ENCODE results near the gene FIG4.
A peak's percentile ranks its signal among the peaks of the same experiment; 100 is the strongest.

FIG4 gene

GRCh38 chr6:109870089-109870410 is 179.0 kb downstream of the FIG4 start:
- H3K27ac ChIP-seq = no peak overlapping the region
- no peaks in the 10 kb centered on the region for H3K27me3 ChIP-seq
- H3K9me3 ChIP-seq = no peaks in the 10 kb centered on the region
- H3K36me3 ChIP-seq = no peaks in the 10 kb centered on the region
- TF ChIP-seq, protein P1, sequence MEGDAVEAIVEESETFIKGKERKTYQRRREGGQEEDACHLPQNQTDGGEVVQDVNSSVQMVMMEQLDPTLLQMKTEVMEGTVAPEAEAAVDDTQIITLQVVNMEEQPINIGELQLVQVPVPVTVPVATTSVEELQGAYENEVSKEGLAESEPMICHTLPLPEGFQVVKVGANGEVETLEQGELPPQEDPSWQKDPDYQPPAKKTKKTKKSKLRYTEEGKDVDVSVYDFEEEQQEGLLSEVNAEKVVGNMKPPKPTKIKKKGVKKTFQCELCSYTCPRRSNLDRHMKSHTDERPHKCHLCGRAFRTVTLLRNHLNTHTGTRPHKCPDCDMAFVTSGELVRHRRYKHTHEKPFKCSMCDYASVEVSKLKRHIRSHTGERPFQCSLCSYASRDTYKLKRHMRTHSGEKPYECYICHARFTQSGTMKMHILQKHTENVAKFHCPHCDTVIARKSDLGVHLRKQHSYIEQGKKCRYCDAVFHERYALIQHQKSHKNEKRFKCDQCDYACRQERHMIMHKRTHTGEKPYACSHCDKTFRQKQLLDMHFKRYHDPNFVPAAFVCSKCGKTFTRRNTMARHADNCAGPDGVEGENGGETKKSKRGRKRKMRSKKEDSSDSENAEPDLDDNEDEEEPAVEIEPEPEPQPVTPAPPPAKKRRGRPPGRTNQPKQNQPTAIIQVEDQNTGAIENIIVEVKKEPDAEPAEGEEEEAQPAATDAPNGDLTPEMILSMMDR (IDR thresholded peaks at IDR 0.05) = no peak
- H3K4me3 ChIP-seq (ENCODE audit: low read depth in 1 of 2, low read length in 1 of 2) = no peak overlapping the region
- H3K4me1 ChIP-seq (ENCODE audit: control insufficient read depth in 1 of 2, insufficient read depth in 1 of 2, low read depth in 1 of 2, low read length in 1 of 2) = peaks cover 13 to 20% of the 10 kb centered on the region in 2 experiments

- H3K27me3 ChIP-seq = no peaks in the 10 kb centered on the region
- peak overlapping the region; percentile 85 for H3K27ac ChIP-seq
- no peaks in the 10 kb centered on the region for H3K9me3 ChIP-seq
- TF ChIP-seq, protein P1 (IDR thresholded peaks at IDR 0.05) = no peak
- H3K4me1 ChIP-seq (ENCODE audit: control insufficient read depth in 1 of 2, insufficient read depth in 1 of 2, low read depth in 1 of 2, low read length in 1 of 2) = peaks cover 18 to 35% of the 10 kb centered on the region in 2 experiments
- no peaks in the 10 kb centered on the region for H3K36me3 ChIP-seq
- peak overlapping the region in 1 of 2 experiments; percentile 28 for H3K4me3 ChIP-seq (ENCODE audit: low read depth in 1 of 2, low read length in 1 of 2)
Observed at GRCh38 chr6:109872549-109872948, 181.5 kb downstream of the FIG4 start.

DNA sequence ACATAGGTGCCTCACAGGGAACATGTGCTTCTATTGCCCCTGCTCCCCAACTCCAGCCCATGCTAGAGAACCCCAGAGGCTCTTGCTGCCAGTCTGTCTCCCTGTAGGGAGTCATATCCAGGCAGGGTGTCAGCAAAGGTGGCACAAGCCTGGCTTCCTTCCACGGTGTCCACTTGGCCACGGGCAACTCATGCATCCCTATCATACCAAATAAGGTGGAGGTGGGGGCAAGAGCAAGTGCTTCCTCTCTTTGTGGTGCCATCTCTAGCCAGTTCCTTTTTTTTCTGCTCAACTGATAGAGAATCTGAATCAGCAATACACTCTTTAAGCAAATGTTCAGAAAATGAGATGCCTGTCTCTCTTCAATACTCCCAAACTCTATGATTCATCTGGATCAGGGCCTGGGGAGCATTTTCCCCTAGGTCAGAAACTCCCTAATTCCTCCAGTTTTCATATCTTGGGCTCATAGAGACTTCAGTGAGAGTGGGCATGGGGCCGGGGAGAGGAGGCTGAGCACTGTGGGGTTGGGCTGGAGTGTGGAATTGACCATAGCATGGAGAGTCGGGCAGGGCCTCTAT is 182.0 kb downstream of the FIG4 start:
- Histone ChIP-seq H3K36me3 (no peaks in the 10 kb centered on the region), H3K27ac (peak overlapping the region; percentile 85), H3K4me1 (ENCODE audit: control insufficient read depth in 1 of 2, insufficient read depth in 1 of 2, low read depth in 1 of 2, low read length in 1 of 2) (peaks cover 18 to 40% of the 10 kb centered on the region in 2 experiments), H3K27me3 (no peaks in the 10 kb centered on the region), H3K4me3 (ENCODE audit: low read depth in 1 of 2, low read length in 1 of 2) (peak overlapping the region in 1 of 2 experiments; percentile 28), H3K9me3 (no peaks in the 10 kb centered on the region)
- TF ChIP-seq, protein P1 (IDR thresholded peaks at IDR 0.05) = no peak

GRCh38 chr6:109874086-109874485 is 183.0 kb downstream of the FIG4 start:
- Histone ChIP-seq H3K9me3 (no peaks in the 10 kb centered on the region), H3K4me1 (ENCODE audit: control insufficient read depth in 1 of 2, insufficient read depth in 1 of 2, low read depth in 1 of 2, low read length in 1 of 2) (peaks cover 25 to 46% of the 10 kb centered on the region in 2 experiments), H3K4me3 (ENCODE audit: low read depth in 1 of 2, low read length in 1 of 2) (no peak overlapping the region), H3K27me3 (no peaks in the 10 kb centered on the region), H3K36me3 (no peaks in the 10 kb centered on the region), H3K27ac (no peak overlapping the region)
- TF ChIP-seq, protein P1 (IDR thresholded peaks at IDR 0.05) = no peak

DNA sequence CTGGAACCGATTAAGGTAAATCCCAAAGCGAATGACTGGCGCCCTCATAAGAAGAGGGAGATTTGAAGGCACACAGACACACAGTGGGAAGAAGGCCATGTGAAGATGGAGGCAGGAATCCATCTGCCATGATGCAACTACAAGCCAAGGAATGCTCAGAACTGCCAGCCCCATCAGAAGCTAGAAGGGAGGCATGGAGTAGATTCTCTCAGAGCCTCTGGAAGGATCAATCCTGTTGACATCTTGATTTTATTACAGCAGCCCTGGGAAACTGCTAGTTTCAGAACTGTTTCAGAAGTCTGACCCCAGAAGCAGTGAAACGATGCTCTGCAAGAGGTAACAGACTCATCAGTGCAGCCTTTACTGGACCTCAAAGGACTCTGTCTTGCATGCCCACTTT is 183.5 kb downstream of the FIG4 start:
- TF ChIP-seq, protein P1 (IDR thresholded peaks at IDR 0.05) = no peak

More for the DNA sequence above, 183.5 kb downstream of the FIG4 start:
- H3K27ac ChIP-seq = no peak overlapping the region
- H3K36me3 ChIP-seq = no peaks in the 10 kb centered on the region
- H3K9me3 ChIP-seq = no peaks in the 10 kb centered on the region
- no peaks in the 10 kb centered on the region for H3K27me3 ChIP-seq
- peaks cover 25 to 48% of the 10 kb centered on the region in 2 experiments for H3K4me1 ChIP-seq (ENCODE audit: control insufficient read depth in 1 of 2, insufficient read depth in 1 of 2, low read depth in 1 of 2, low read length in 1 of 2)
- H3K4me3 ChIP-seq (ENCODE audit: low read depth in 1 of 2, low read length in 1 of 2) = no peak overlapping the region

All from neutrophil (primary cell).